Immature natural killer cell (primary cell): ENCODE data around the gene CEP20. TPM values are rescaled to one million over a fixed set of nuclear protein-coding genes. Genes with fewer than 3 reads are reported as not detected.
A peak's percentile ranks its signal among the peaks of the same experiment; 100 is the strongest.

ENCODE experiments used
- DNase-seq, 3 donors: peaks; one replicate each; pipeline ENCODE4 v3.0.0; 2022; ENCODE audit warnings: mixed read lengths in 1 of 3
- H3K27ac Mint-ChIP-seq, 6 donors: one replicate each; pipeline ENCODE4 v1.8.0; 2020; ENCODE audit warnings: mixed read lengths in 6 of 6, mild to moderate bottlenecking in 5 of 6, inconsistent platforms in 4 of 6, moderate library complexity in 3 of 6
- H3K27me3 Mint-ChIP-seq, 3 donors: one replicate each; pipeline ENCODE4 v1.8.0; 2020 to 2021; ENCODE audit warnings: low read depth in 3 of 3, mild to moderate bottlenecking in 3 of 3, mixed read lengths in 3 of 3, moderate library complexity in 3 of 3, inconsistent platforms in 1 of 3
- H3K36me3 Mint-ChIP-seq, 3 donors: one replicate each; pipeline ENCODE4 v1.8.0; 2020; ENCODE audit warnings: mixed read lengths in 3 of 3, inconsistent platforms in 2 of 3, mild to moderate bottlenecking in 2 of 3
- H3K4me1 Mint-ChIP-seq, 2 donors: one replicate each; pipeline ENCODE4 v1.8.0; 2020; ENCODE audit warnings: inconsistent platforms in 2 of 2, mild to moderate bottlenecking in 2 of 2, mixed read lengths in 2 of 2, moderate library complexity in 1 of 2
- H3K4me3 Mint-ChIP-seq, 5 donors: one replicate each; pipeline ENCODE4 v1.8.0; 2020; ENCODE audit warnings: mild to moderate bottlenecking in 5 of 5, mixed read lengths in 5 of 5, inconsistent platforms in 3 of 5, moderate library complexity in 3 of 5
- H3K9me3 Mint-ChIP-seq, 6 donors: one replicate each; pipeline ENCODE4 v1.8.0; 2020; ENCODE audit warnings: mild to moderate bottlenecking in 6 of 6, mixed read lengths in 6 of 6, inconsistent platforms in 4 of 6, moderate library complexity in 3 of 6
- polyA plus RNA-seq, 3 donors: library from polyadenylated mRNA; unstranded; fragments of 300-500 nt; fragmentation: Illumina TruSeq; gene quantifications; one replicate each; pipeline ENCODE4 v1.2.3, GENCODE V29; 2021

Gene CEP20
- polyA plus RNA-seq, 3 donors from 2014 or later = 32.2 to 41.9 (median 35.8) TPM

GRCh38 chr16:15911198-15911597 is 22.8 kb upstream of the CEP20 start:
- Mint-ChIP-seq H3K27me3 (peaks cover 0 to 3% (median 2%) of the 10 kb centered on the region in 3 donors), H3K9me3 (no peaks in the 10 kb centered on the region), H3K27ac (peak overlapping the region in 4 of 6 donors; percentile 5 to 21 (median 11)), H3K4me3 (peak overlapping the region in 1 of 5 donors; percentile 15), H3K36me3 (peaks cover 0 to 8% (median 0%) of the 10 kb centered on the region in 3 donors), H3K4me1 (peaks cover 11 to 16% of the 10 kb centered on the region in 2 donors)
- no peak for DNase-seq

GRCh38 chr16:15907863-15908478 is 19.6 kb upstream of the CEP20 start:
- Mint-ChIP-seq H3K27me3 (peaks cover 0 to 6% (median 3%) of the 10 kb centered on the region in 3 donors), H3K4me3 (no peak overlapping the region), H3K4me1 (peaks cover 10 to 12% of the 10 kb centered on the region in 2 donors), H3K9me3 (no peaks in the 10 kb centered on the region), H3K27ac (no peak overlapping the region), H3K36me3 (peaks cover 0 to 8% (median 0%) of the 10 kb centered on the region in 3 donors)
- peak; percentile 3 to 22 (median 10) for DNase-seq

DNA sequence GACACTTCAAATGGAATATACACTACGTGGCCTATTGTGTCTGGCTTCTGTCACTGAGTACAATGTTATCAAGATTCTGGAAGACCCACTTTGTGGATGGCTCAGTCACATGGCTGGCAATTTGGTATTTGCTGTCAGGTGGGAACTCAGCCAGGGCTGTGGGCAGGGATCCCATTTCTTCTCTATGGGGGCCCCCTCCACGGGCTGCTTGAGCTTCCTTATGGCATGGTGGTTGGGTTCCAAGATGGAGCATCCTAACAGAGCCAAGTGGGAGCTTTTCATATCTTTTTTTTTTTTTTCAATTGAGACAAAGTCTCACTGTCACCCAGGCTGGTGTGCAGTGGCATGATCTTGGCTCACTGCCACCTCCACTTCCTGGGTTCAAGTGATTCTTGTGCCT is 18.0 kb upstream of the CEP20 start:
- Mint-ChIP-seq H3K9me3 (no peaks in the 10 kb centered on the region), H3K4me3 (no peak overlapping the region), H3K27me3 (peaks cover 0 to 7% (median 3%) of the 10 kb centered on the region in 3 donors), H3K4me1 (peaks cover 4% of the 10 kb centered on the region in 2 donors), H3K27ac (no peak overlapping the region), H3K36me3 (peaks cover 0 to 4% (median 0%) of the 10 kb centered on the region in 3 donors)
- no peak for DNase-seq

DNA sequence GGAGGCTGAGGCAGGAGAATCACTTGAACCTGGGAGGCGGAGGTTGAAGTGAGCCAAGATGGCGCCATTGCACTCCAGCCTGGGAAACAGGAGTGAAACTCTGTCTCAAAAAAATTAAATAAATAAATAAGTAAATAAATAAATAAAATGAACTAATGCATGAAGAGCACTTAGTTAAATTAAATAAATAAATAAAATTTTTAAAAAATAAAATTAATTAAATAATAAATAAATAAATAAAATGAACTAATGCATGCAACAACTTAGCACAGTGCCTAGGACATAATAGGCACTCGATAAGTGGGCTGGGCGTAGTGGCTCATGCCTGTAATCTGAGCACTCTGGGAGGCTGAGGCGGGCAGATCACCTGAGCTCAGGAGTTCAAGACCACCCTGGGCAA is 15.6 kb upstream of the CEP20 start:
- DNase-seq = no peak
- Mint-ChIP-seq H3K36me3 (no peaks in the 10 kb centered on the region), H3K4me1 (no peaks in the 10 kb centered on the region), H3K27ac (no peak overlapping the region), H3K27me3 (peaks cover 0 to 6% (median 3%) of the 10 kb centered on the region in 3 donors), H3K4me3 (no peak overlapping the region), H3K9me3 (no peaks in the 10 kb centered on the region)

DNA sequence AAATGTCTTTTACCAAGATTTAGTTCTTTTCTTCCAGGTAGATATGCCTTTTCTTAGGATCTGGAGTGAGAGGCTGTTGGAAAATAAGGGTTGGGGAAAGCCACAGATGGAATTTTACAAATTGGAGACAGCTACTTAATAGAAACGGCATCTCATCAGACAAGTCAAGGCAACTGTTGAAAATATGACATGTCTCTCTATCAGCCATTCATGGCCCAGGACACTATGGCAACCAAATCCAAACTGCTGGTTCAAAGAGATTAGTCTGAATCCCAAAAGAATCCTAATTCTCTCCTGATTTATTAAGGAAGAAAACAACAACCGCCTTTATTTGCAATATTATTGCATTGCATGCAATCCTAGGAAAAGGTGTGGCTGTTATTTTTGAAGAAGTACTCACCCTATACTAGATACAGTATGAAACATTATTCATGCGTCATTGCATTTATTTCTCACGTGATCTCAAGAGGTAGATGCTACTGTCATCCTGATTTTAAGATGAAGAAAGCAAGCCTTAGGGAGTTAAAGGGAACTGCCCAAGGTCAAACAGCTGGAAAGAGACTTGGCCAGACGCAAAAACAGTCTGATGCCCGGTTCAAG is 12.6 kb upstream of the CEP20 start:
- H3K27me3 Mint-ChIP-seq = peaks cover 0 to 6% (median 2%) of the 10 kb centered on the region in 3 donors

DNA sequence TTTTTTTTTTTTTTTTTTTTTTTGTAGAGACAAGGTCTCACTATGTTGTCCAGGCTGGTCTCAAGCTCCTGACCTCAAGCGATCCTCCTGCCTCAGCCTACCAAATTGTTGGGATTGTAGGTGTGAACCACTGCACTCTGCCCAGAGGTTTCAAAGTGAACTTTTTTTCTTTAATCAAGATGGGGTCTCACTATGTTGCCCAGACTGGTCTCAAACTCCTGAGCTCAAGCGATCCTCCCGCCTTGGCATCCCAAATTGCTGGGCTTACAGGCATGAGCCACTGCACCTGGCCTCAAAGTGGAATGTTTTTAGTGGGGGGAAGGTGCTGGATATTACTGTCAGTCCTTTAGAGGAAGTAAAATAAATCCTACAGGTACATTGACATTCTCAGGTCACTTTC is 12.0 kb upstream of the CEP20 start:
- no peaks in the 10 kb centered on the region for H3K4me1 Mint-ChIP-seq
- H3K27ac Mint-ChIP-seq = no peak overlapping the region
- no peaks in the 10 kb centered on the region for H3K9me3 Mint-ChIP-seq
- DNase-seq = no peak
- no peaks in the 10 kb centered on the region for H3K36me3 Mint-ChIP-seq
- H3K27me3 Mint-ChIP-seq = peaks cover 0 to 7% (median 2%) of the 10 kb centered on the region in 3 donors
- no peak overlapping the region for H3K4me3 Mint-ChIP-seq

More for the DNA sequence above, 12.6 kb upstream of the CEP20 start:
- Mint-ChIP-seq H3K4me3 (no peak overlapping the region), H3K36me3 (no peaks in the 10 kb centered on the region), H3K27ac (no peak overlapping the region), H3K4me1 (no peaks in the 10 kb centered on the region), H3K9me3 (no peaks in the 10 kb centered on the region)
- DNase-seq = no peak

- no peaks in the 10 kb centered on the region for H3K9me3 Mint-ChIP-seq
- H3K36me3 Mint-ChIP-seq = no peaks in the 10 kb centered on the region
- no peak overlapping the region for H3K27ac Mint-ChIP-seq
- H3K4me1 Mint-ChIP-seq = no peaks in the 10 kb centered on the region
- DNase-seq = no peak
- H3K27me3 Mint-ChIP-seq = peaks cover 2 to 7% (median 3%) of the 10 kb centered on the region in 3 donors
- H3K4me3 Mint-ChIP-seq = no peak overlapping the region
Observed at GRCh38 chr16:15899538-15900100, 11.2 kb upstream of the CEP20 start.

DNA sequence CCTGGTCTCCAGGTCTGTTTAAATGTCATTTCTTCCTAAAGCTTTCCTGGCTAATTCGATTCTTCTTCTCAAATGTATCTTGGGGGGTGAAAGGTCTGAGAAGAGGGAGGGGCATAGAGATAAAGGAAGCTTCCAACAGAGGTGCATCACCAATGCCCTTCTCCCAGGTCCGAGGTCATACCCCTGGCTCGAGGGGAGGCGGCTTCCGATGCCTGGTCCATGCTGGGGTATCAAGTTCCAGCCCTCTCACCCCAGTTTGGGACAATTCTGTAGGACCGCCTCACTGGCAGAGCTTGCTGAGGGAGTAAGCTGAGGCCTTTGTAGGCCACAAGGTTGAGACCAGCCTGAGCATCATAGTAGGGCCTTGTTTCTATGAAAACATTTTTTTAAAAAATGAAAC is 10.3 kb upstream of the CEP20 start:
- Mint-ChIP-seq H3K4me3 (no peak overlapping the region), H3K4me1 (no peaks in the 10 kb centered on the region), H3K36me3 (no peaks in the 10 kb centered on the region), H3K9me3 (no peaks in the 10 kb centered on the region), H3K27me3 (peaks cover 0 to 6% (median 5%) of the 10 kb centered on the region in 3 donors), H3K27ac (no peak overlapping the region)
- DNase-seq = no peak

GRCh38 chr16:15897834-15898254 is 9.4 kb upstream of the CEP20 start:
- no peaks in the 10 kb centered on the region for H3K36me3 Mint-ChIP-seq
- H3K9me3 Mint-ChIP-seq = no peaks in the 10 kb centered on the region
- H3K4me1 Mint-ChIP-seq = no peaks in the 10 kb centered on the region
- no peak overlapping the region for H3K4me3 Mint-ChIP-seq
- peaks cover 0 to 6% (median 1%) of the 10 kb centered on the region in 3 donors for H3K27me3 Mint-ChIP-seq
- no peak overlapping the region for H3K27ac Mint-ChIP-seq
- no peak for DNase-seq

DNA sequence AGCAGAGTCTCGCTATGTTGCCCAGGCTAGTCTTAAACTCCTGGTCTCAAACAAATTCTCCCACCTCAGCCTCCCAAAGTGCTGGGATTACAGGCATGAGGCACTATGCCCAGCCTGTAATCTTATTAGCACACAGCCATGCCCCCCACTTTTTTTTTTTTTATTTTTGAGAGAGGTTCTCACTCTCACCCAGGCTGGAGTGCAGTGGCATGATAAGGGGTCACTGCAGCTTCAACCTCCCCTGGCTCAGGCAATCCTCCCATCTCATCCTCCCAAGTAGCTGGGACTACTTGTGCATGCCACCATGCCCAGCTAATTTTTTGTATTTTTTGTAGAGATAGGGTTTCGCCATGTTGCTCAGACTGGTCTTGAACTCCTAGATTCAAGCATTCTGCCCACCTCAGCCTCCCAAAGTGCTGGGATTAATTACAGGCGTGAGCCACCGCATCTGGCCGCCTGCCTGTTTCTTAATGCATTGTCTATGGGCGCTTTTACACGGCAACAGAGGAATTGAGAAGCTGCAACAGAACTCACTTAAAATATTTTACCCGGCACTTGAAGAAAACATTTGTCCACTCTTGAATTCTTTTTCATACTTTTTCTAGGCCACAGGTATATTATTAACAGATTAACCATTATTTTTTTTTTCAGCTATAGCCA is 8.8 kb upstream of the CEP20 start:
- H3K27ac Mint-ChIP-seq = no peak overlapping the region

DNA sequence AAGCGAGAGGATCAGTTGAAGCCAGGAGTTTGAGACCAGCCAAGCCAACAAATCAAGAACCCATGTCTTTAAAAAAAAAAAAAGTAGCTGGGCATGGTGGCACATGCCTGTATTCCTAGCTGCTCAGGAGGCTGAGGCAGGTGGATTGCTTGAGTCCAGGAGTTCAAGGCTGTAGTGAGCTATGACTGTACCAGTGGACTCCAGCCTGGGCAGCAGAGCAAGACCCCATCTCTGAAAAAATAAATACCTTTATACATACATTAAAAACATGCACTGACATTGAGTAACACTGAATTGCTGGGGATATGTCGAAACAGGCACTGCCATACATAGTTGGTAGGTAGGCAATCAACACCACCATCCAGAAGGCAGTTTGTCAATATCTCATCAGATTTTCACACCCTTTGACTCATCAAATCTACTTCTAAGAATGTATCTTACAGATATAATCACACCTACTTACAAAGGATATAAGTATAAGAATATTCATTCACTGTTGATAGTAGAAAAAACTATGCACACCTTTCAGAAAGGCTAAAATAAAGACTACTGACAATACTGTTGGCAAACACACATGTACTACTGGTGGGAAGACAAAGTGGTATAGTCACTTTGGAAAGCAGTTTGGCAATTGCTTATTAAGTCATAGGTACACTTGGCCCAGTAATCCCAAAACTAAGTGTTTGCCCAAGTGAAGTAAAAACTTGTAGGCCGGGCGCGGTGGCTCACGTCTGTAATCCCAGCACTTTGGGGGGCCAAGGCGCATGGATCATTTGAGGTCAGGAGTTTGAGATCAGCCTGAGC is 6.4 kb upstream of the CEP20 start:
- DNase-seq = no peak
- H3K27ac Mint-ChIP-seq = no peak overlapping the region
- H3K4me3 Mint-ChIP-seq = no peak overlapping the region
- no peaks in the 10 kb centered on the region for H3K9me3 Mint-ChIP-seq
- no peaks in the 10 kb centered on the region for H3K4me1 Mint-ChIP-seq
- H3K27me3 Mint-ChIP-seq = peaks cover 0 to 8% (median 1%) of the 10 kb centered on the region in 3 donors
- H3K36me3 Mint-ChIP-seq = no peaks in the 10 kb centered on the region

More for the DNA sequence above, 8.8 kb upstream of the CEP20 start:
- no peaks in the 10 kb centered on the region for H3K4me1 Mint-ChIP-seq
- peaks cover 0 to 7% (median 1%) of the 10 kb centered on the region in 3 donors for H3K27me3 Mint-ChIP-seq
- no peaks in the 10 kb centered on the region for H3K9me3 Mint-ChIP-seq
- no peaks in the 10 kb centered on the region for H3K36me3 Mint-ChIP-seq
- no peak for DNase-seq
- H3K4me3 Mint-ChIP-seq = no peak overlapping the region

DNA sequence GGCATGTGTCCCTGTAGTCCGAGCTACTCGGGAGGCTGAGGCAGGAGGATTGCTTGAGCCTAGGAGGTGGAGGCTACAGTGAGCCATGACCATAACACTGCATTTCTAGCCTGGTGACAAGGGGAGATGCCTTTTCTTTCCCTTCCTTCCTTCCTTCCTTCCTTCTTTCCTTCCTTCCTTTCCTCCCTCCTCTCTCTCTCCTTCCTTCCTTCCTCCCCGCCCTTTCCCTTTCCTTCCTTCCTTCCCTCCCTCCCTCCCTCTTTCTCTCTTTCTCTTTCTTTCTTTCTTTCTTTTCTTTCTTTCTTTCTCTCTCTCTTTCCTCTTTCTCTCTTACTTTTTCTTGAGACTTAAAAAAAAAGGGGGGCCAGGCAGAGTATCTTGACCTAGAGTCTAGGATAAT is 3.1 kb upstream of the CEP20 start:
- Mint-ChIP-seq H3K4me3 (no peak overlapping the region), H3K27ac (no peak overlapping the region), H3K27me3 (peaks cover 4 to 21% (median 8%) of the 10 kb centered on the region in 3 donors), H3K36me3 (no peaks in the 10 kb centered on the region), H3K9me3 (no peaks in the 10 kb centered on the region), H3K4me1 (peaks cover 22 to 23% of the 10 kb centered on the region in 2 donors)
- DNase-seq = no peak

DNA sequence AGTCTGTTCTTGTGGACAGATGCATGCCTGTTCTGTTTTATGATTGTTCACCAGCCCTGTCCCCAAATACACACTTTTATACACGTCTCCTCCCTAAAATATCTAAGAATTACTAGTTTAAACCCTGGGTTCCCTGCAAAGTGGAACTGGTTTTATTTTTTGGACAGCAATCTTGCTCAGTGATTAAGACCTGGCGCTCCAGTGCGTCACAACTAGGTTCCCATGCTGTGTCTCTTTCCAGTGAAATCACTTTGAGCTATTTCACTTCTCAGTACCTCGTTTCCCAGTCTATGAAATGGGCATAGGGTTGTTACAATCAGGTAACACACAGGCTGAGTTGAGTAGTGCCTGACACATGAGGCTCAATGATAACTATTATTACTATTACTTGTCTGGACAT is 1.1 kb downstream of the CEP20 start:
- Mint-ChIP-seq H3K4me1 (peaks cover 36 to 39% of the 10 kb centered on the region in 2 donors), H3K9me3 (no peaks in the 10 kb centered on the region)

More for the DNA sequence above, 1.1 kb downstream of the CEP20 start:
- Mint-ChIP-seq H3K27me3 (peaks cover 4 to 14% (median 7%) of the 10 kb centered on the region in 3 donors), H3K36me3 (peaks cover 0 to 5% (median 5%) of the 10 kb centered on the region in 3 donors), H3K27ac (peak overlapping the region; percentile 69 to 98 (median 95)), H3K4me3 (peak overlapping the region; percentile 97 to 100 (median 98))
- no peak for DNase-seq
